ENCODE results near the gene ADCK1. TPM values are rescaled to one million over a fixed set of nuclear protein-coding genes. Genes with fewer than 3 reads are reported as not detected.

The ADCK1 gene
- total RNA-seq, 1 experiment from 2014 or later = 10.1 TPM

GRCh38 chr14:77843651-77844050, 43.7 kb downstream of the ADCK1 start:
- BruUV-seq (replicated peaks) = no TSS peak
- no peak overlapping the region for H3K4me3 ChIP-seq (ENCODE audit: low read depth in 2 of 2, low read length in 2 of 2)
- no peaks in the 10 kb centered on the region for H3K4me1 ChIP-seq (ENCODE audit: control insufficient read depth, insufficient read depth, low read length)
- no peaks in the 10 kb centered on the region for H3K9me3 ChIP-seq (ENCODE audit: control insufficient read depth, insufficient read depth, low read depth, low read length)
- CTCF ChIA-PET = no interaction called here
- no peak overlapping the region for H3K27ac ChIP-seq (ENCODE audit: low read length)
- H3K36me3 ChIP-seq (ENCODE audit: control insufficient read depth, insufficient read depth, low read length) = no peaks in the 10 kb centered on the region
- no peak for DNase-seq (ENCODE audit: low read depth, low spot score)
- no peak for ATAC-seq
- intact Hi-C loops (cut with micrococcal nuclease; ENCODE audit: unreplicated experiment) (no loop called here), in situ Hi-C loops (cut with HindIII; ENCODE audit: low pct_unique_long_range_greater_than_20kb, low sequenced_read_pairs) (no loop called here)
- TF ChIP-seq POLR2AphosphoS5 (IDR thresholded peaks at IDR 0.05; ENCODE audit: low read depth, low read length) = no peak
- TF ChIP-seq TCF7L2 (IDR thresholded peaks at IDR 0.05; ENCODE audit: low read depth, low read length) = no peak
- TF ChIP-seq REST (IDR thresholded peaks at IDR 0.05; ENCODE audit: insufficient read depth in 1 of 2, low read depth in 2 of 2, low read length in 1 of 2) = no peak
- TF ChIP-seq CTCF (IDR thresholded peaks at IDR 0.05) = no peak
- TF ChIP-seq SIN3A (IDR thresholded peaks at IDR 0.05; ENCODE audit: borderline replicate concordance, insufficient read depth, low read depth, low read length) = no peak
- H3K27me3 ChIP-seq (ENCODE audit: control insufficient read depth, insufficient read depth, low read length) = no peaks in the 10 kb centered on the region
- POLR2A ChIA-PET = interaction anchor here (0.6 kb wide), 1 partner anchor 14 kb away, joined by 3 read pairs; no protein-coding TSS in a partner anchor

GRCh38 chr14:77844802-77845201, 44.9 kb downstream of the ADCK1 start:
- ChIA-PET CTCF (no interaction called here), POLR2A (no interaction called here)
- H3K9me3 ChIP-seq (ENCODE audit: control insufficient read depth, insufficient read depth, low read depth, low read length) = no peaks in the 10 kb centered on the region
- H3K4me3 ChIP-seq (ENCODE audit: low read depth in 2 of 2, low read length in 2 of 2) = no peak overlapping the region
- intact Hi-C loops (cut with micrococcal nuclease; ENCODE audit: unreplicated experiment) (no loop called here), in situ Hi-C loops (cut with HindIII; ENCODE audit: low pct_unique_long_range_greater_than_20kb, low sequenced_read_pairs) (no loop called here)
- no peak overlapping the region for H3K27ac ChIP-seq (ENCODE audit: low read length)
- H3K27me3 ChIP-seq (ENCODE audit: control insufficient read depth, insufficient read depth, low read length) = no peaks in the 10 kb centered on the region
- BruUV-seq (replicated peaks) = no TSS peak
- ATAC-seq = no peak
- H3K36me3 ChIP-seq (ENCODE audit: control insufficient read depth, insufficient read depth, low read length) = no peaks in the 10 kb centered on the region
- no peaks in the 10 kb centered on the region for H3K4me1 ChIP-seq (ENCODE audit: control insufficient read depth, insufficient read depth, low read length)
- no peak for DNase-seq (ENCODE audit: low read depth, low spot score)
- TF ChIP-seq REST (IDR thresholded peaks at IDR 0.05; ENCODE audit: insufficient read depth in 1 of 2, low read depth in 2 of 2, low read length in 1 of 2) = no peak
- TF ChIP-seq SIN3A (IDR thresholded peaks at IDR 0.05; ENCODE audit: borderline replicate concordance, insufficient read depth, low read depth, low read length) = no peak
- TF ChIP-seq POLR2AphosphoS5 (IDR thresholded peaks at IDR 0.05; ENCODE audit: low read depth, low read length) = no peak
- TF ChIP-seq CTCF (IDR thresholded peaks at IDR 0.05) = no peak
- TF ChIP-seq TCF7L2 (IDR thresholded peaks at IDR 0.05; ENCODE audit: low read depth, low read length) = no peak
